Smooth muscle cell of trachea (primary cell): ENCODE results near the gene YAE1. TPM values are rescaled to one million over a fixed set of nuclear protein-coding genes. Genes with fewer than 3 reads are reported as not detected.

Experiments used
- total RNA-seq: library from RNA; depleted of rRNA; stranded (reverse); fragments of >200 nt; gene quantifications from 2 replicates; pipeline ENCODE4 v1.2.1, GENCODE V29; 2014

Gene YAE1, protein sequence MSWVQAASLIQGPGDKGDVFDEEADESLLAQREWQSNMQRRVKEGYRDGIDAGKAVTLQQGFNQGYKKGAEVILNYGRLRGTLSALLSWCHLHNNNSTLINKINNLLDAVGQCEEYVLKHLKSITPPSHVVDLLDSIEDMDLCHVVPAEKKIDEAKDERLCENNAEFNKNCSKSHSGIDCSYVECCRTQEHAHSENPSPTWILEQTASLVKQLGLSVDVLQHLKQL
- total RNA-seq = 25.6 and 32.7 TPM in 2 replicates

DNA sequence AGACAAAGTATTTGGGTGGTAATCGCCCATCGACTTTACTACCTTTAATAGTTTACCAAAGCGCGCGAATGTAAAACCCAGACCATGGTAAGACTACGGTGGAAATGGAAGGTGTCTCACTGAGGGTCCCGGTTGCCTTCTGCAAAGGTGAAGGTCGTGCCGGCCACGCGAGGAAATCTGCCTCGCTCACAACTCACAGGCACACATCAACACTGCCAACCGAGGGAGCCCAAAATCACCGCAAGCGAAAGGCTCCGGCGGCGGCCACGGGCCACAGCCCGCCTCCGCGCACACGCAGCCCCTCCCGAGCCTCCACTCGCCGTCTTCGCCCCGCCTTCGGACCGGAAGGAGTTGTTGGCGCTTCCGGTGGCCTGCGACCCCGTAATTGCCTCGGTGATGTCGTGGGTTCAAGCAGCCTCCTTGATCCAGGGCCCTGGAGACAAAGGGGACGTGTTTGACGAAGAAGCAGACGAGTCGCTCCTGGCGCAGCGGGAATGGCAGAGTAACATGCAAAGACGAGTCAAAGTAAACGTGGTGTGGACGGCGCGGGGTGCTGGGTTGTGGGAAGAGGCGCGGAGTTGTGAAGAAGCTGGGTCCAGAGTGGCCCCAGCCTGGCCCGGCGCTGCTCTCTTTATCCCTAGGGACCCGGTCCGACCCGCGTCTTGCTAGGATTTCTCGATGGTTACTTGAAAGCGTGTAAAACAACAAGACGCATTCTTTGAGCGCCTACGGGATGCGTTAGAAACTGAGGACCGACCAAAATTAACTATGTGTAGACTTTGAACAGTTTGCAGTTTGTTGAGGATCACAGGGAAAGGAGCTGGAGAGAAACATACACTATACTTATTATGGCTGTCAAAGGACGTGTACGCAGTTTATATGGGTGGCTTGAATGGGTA, at the start of gene YAE1:
Gene YAE1, plus strand, starts transcription at position 382 of the 899 bp plus-strand sequence. Its CDS starts 15 bp downstream, at position 397.

Other genes starting within 250 kb of the YAE1 start
- 29.9 and 33.3 TPM in 2 replicates for gene RALA, start 57.2 kb downstream of the YAE1 start, total RNA-seq